Measurements from ENCODE around the gene SYNGR1.
"Not testable (repeated sequence)": the region's sequence is repeated elsewhere in the genome, so short reads cannot be mapped to it uniquely, and the experiment has no call there.

The SYNGR1 gene

GRCh38 chr22:39411828-39412365 is 62.1 kb downstream of the SYNGR1 start:
- not testable (repeated sequence) for H2BK15ac ChIP-seq (replicated peaks; ENCODE audit: low read depth); H3K36me3 ChIP-seq (ENCODE audit: control insufficient read depth, insufficient read depth, low read length); H2BK5ac ChIP-seq (ENCODE audit: low read length); H4K8ac ChIP-seq (ENCODE audit: low read depth, low read length); H4K5ac ChIP-seq (ENCODE audit: low read length); H3K4me2 ChIP-seq (ENCODE audit: low read length); H3K27ac ChIP-seq (ENCODE audit: low read depth, low read length); H3K56ac ChIP-seq (ENCODE audit: low read length); H3K9ac ChIP-seq (ENCODE audit: low read length); DNase-seq; H3K4ac ChIP-seq (ENCODE audit: low read depth, low read length); H3K4me3 ChIP-seq (ENCODE audit: low read length); H2BK120ac ChIP-seq (ENCODE audit: low read depth, low read length); H3K18ac ChIP-seq (ENCODE audit: low read length); H3K4me1 ChIP-seq (ENCODE audit: control insufficient read depth, low read depth, low read length); H3K79me1 ChIP-seq (ENCODE audit: low read length); H3K23ac ChIP-seq (ENCODE audit: low read length); H3K79me2 ChIP-seq (ENCODE audit: control insufficient read depth, insufficient read depth, low read length); H3K27me3 ChIP-seq (ENCODE audit: insufficient read depth, low read length, poor library complexity); H2AK5ac ChIP-seq (ENCODE audit: low read length)
- no CpG with 5 or more reads among the region's 11 CpGs for WGBS (ENCODE audit: extremely low coverage, insufficient coverage, low lambda C conversion rate)

- not testable (repeated sequence) for DNase-seq; H3K9ac ChIP-seq (ENCODE audit: low read length); H3K79me2 ChIP-seq (ENCODE audit: control insufficient read depth, insufficient read depth, low read length); H3K36me3 ChIP-seq (ENCODE audit: control insufficient read depth, insufficient read depth, low read length); H3K79me1 ChIP-seq (ENCODE audit: low read length); H3K4ac ChIP-seq (ENCODE audit: low read depth, low read length); H2BK5ac ChIP-seq (ENCODE audit: low read length); H4K5ac ChIP-seq (ENCODE audit: low read length); H3K23ac ChIP-seq (ENCODE audit: low read length); H4K8ac ChIP-seq (ENCODE audit: low read depth, low read length); H3K27ac ChIP-seq (ENCODE audit: low read depth, low read length); H3K56ac ChIP-seq (ENCODE audit: low read length); H3K4me1 ChIP-seq (ENCODE audit: control insufficient read depth, low read depth, low read length); H2BK120ac ChIP-seq (ENCODE audit: low read depth, low read length); H3K18ac ChIP-seq (ENCODE audit: low read length); H2BK15ac ChIP-seq (replicated peaks; ENCODE audit: low read depth); H2AK5ac ChIP-seq (ENCODE audit: low read length); H3K4me3 ChIP-seq (ENCODE audit: low read length); H3K4me2 ChIP-seq (ENCODE audit: low read length); H3K27me3 ChIP-seq (ENCODE audit: insufficient read depth, low read length, poor library complexity)
- no CpG with 5 or more reads among the region's 7 CpGs for WGBS (ENCODE audit: extremely low coverage, insufficient coverage, low lambda C conversion rate)
Measured at GRCh38 chr22:39413204-39413603, 63.4 kb downstream of the SYNGR1 start.

- Histone ChIP-seq H3K23ac (ENCODE audit: low read length) (no peak overlapping the region), H3K36me3 (ENCODE audit: control insufficient read depth, insufficient read depth, low read length) (no peaks in the 10 kb centered on the region), H3K4me1 (ENCODE audit: control insufficient read depth, low read depth, low read length) (no peaks in the 10 kb centered on the region), H3K27me3 (ENCODE audit: insufficient read depth, low read length, poor library complexity) (no peaks in the 10 kb centered on the region), H4K5ac (ENCODE audit: low read length) (no peak overlapping the region), H3K4me3 (ENCODE audit: low read length) (no peak overlapping the region), H2BK120ac (ENCODE audit: low read depth, low read length) (no peak overlapping the region), H3K79me1 (ENCODE audit: low read length) (no peaks in the 10 kb centered on the region), H3K4me2 (ENCODE audit: low read length) (no peak overlapping the region), H3K79me2 (ENCODE audit: control insufficient read depth, insufficient read depth, low read length) (no peaks in the 10 kb centered on the region), H3K9ac (ENCODE audit: low read length) (no peak overlapping the region), H4K8ac (ENCODE audit: low read depth, low read length) (no peak overlapping the region), H2BK5ac (ENCODE audit: low read length) (no peak overlapping the region), H3K27ac (ENCODE audit: low read depth, low read length) (no peak overlapping the region), H3K18ac (ENCODE audit: low read length) (no peak overlapping the region), H2AK5ac (ENCODE audit: low read length) (no peak overlapping the region), H2BK15ac (replicated peaks; ENCODE audit: low read depth) (no peak overlapping the region), H3K4ac (ENCODE audit: low read depth, low read length) (no peak overlapping the region), H3K56ac (ENCODE audit: low read length) (no peak overlapping the region)
- DNase-seq = no peak
- no CpG with 5 or more reads among the region's 7 CpGs for WGBS (ENCODE audit: extremely low coverage, insufficient coverage, low lambda C conversion rate)
Measured at GRCh38 chr22:39414377-39414776, 64.6 kb downstream of the SYNGR1 start.

- Histone ChIP-seq H3K4ac (ENCODE audit: low read depth, low read length) (no peak overlapping the region), H4K5ac (ENCODE audit: low read length) (no peak overlapping the region)
- no CpG with 5 or more reads among the region's 11 CpGs for WGBS (ENCODE audit: extremely low coverage, insufficient coverage, low lambda C conversion rate)
Measured at GRCh38 chr22:39414886-39415285, 65.1 kb downstream of the SYNGR1 start.

GRCh38 chr22:39415506-39415905 is 65.7 kb downstream of the SYNGR1 start:
- no peak overlapping the region for H3K23ac ChIP-seq (ENCODE audit: low read length)

More at GRCh38 chr22:39414886-39415285, 65.1 kb downstream of the SYNGR1 start:
- Histone ChIP-seq H2BK15ac (replicated peaks; ENCODE audit: low read depth) (no peak overlapping the region), H3K79me2 (ENCODE audit: control insufficient read depth, insufficient read depth, low read length) (no peaks in the 10 kb centered on the region), H3K23ac (ENCODE audit: low read length) (no peak overlapping the region), H3K18ac (ENCODE audit: low read length) (no peak overlapping the region), H2BK120ac (ENCODE audit: low read depth, low read length) (no peak overlapping the region), H3K4me3 (ENCODE audit: low read length) (no peak overlapping the region), H2AK5ac (ENCODE audit: low read length) (no peak overlapping the region), H3K36me3 (ENCODE audit: control insufficient read depth, insufficient read depth, low read length) (no peaks in the 10 kb centered on the region), H3K27me3 (ENCODE audit: insufficient read depth, low read length, poor library complexity) (no peaks in the 10 kb centered on the region), H3K4me2 (ENCODE audit: low read length) (no peak overlapping the region), H3K56ac (ENCODE audit: low read length) (no peak overlapping the region), H3K79me1 (ENCODE audit: low read length) (no peaks in the 10 kb centered on the region), H3K4me1 (ENCODE audit: control insufficient read depth, low read depth, low read length) (no peaks in the 10 kb centered on the region), H3K27ac (ENCODE audit: low read depth, low read length) (no peak overlapping the region), H3K9ac (ENCODE audit: low read length) (no peak overlapping the region), H2BK5ac (ENCODE audit: low read length) (no peak overlapping the region), H4K8ac (ENCODE audit: low read depth, low read length) (no peak overlapping the region)
- no peak for DNase-seq

GRCh38 chr22:39416319-39416718 is 66.5 kb downstream of the SYNGR1 start:
- WGBS (ENCODE audit: extremely low coverage, insufficient coverage, low lambda C conversion rate) = no CpG with 5 or more reads among the region's 7 CpGs
- no peaks in the 10 kb centered on the region for H3K36me3 ChIP-seq (ENCODE audit: control insufficient read depth, insufficient read depth, low read length)
- no peak overlapping the region for H2BK15ac ChIP-seq (replicated peaks; ENCODE audit: low read depth)
- DNase-seq = no peak
- H3K4me1 ChIP-seq (ENCODE audit: control insufficient read depth, low read depth, low read length) = no peaks in the 10 kb centered on the region
- no peak overlapping the region for H3K4ac ChIP-seq (ENCODE audit: low read depth, low read length)
- H3K4me3 ChIP-seq (ENCODE audit: low read length) = no peak overlapping the region
- H2AK5ac ChIP-seq (ENCODE audit: low read length) = no peak overlapping the region
- no peak overlapping the region for H3K4me2 ChIP-seq (ENCODE audit: low read length)
- H3K27ac ChIP-seq (ENCODE audit: low read depth, low read length) = no peak overlapping the region
- H3K9ac ChIP-seq (ENCODE audit: low read length) = no peak overlapping the region
- H2BK120ac ChIP-seq (ENCODE audit: low read depth, low read length) = no peak overlapping the region
- no peak overlapping the region for H3K23ac ChIP-seq (ENCODE audit: low read length)
- no peak overlapping the region for H3K56ac ChIP-seq (ENCODE audit: low read length)
- H3K79me2 ChIP-seq (ENCODE audit: control insufficient read depth, insufficient read depth, low read length) = no peaks in the 10 kb centered on the region
- no peaks in the 10 kb centered on the region for H3K79me1 ChIP-seq (ENCODE audit: low read length)
- no peak overlapping the region for H2BK5ac ChIP-seq (ENCODE audit: low read length)
- no peak overlapping the region for H4K8ac ChIP-seq (ENCODE audit: low read depth, low read length)
- H3K18ac ChIP-seq (ENCODE audit: low read length) = no peak overlapping the region
- H4K5ac ChIP-seq (ENCODE audit: low read length) = no peak overlapping the region
- no peaks in the 10 kb centered on the region for H3K27me3 ChIP-seq (ENCODE audit: insufficient read depth, low read length, poor library complexity)

More at GRCh38 chr22:39415506-39415905, 65.7 kb downstream of the SYNGR1 start:
- no peaks in the 10 kb centered on the region for H3K36me3 ChIP-seq (ENCODE audit: control insufficient read depth, insufficient read depth, low read length)
- WGBS (ENCODE audit: extremely low coverage, insufficient coverage, low lambda C conversion rate) = no CpG with 5 or more reads among the region's 16 CpGs
- H3K56ac ChIP-seq (ENCODE audit: low read length) = no peak overlapping the region
- H2BK5ac ChIP-seq (ENCODE audit: low read length) = no peak overlapping the region
- DNase-seq = no peak
- no peak overlapping the region for H4K5ac ChIP-seq (ENCODE audit: low read length)
- H3K4me3 ChIP-seq (ENCODE audit: low read length) = no peak overlapping the region
- H3K4ac ChIP-seq (ENCODE audit: low read depth, low read length) = no peak overlapping the region
- no peaks in the 10 kb centered on the region for H3K79me1 ChIP-seq (ENCODE audit: low read length)
- no peak overlapping the region for H3K18ac ChIP-seq (ENCODE audit: low read length)
- H2BK120ac ChIP-seq (ENCODE audit: low read depth, low read length) = no peak overlapping the region
- H3K79me2 ChIP-seq (ENCODE audit: control insufficient read depth, insufficient read depth, low read length) = no peaks in the 10 kb centered on the region
- H3K27ac ChIP-seq (ENCODE audit: low read depth, low read length) = no peak overlapping the region
- H2BK15ac ChIP-seq (replicated peaks; ENCODE audit: low read depth) = no peak overlapping the region
- no peak overlapping the region for H3K9ac ChIP-seq (ENCODE audit: low read length)
- no peaks in the 10 kb centered on the region for H3K27me3 ChIP-seq (ENCODE audit: insufficient read depth, low read length, poor library complexity)
- no peak overlapping the region for H4K8ac ChIP-seq (ENCODE audit: low read depth, low read length)
- no peak overlapping the region for H2AK5ac ChIP-seq (ENCODE audit: low read length)
- H3K4me2 ChIP-seq (ENCODE audit: low read length) = no peak overlapping the region
- H3K4me1 ChIP-seq (ENCODE audit: control insufficient read depth, low read depth, low read length) = no peaks in the 10 kb centered on the region

Measured in mesendoderm (in vitro differentiated cells).